HG03066 (cell line): ENCODE measurements around the gene IQCH.
"Not testable (repeated sequence)": the region's sequence is repeated elsewhere in the genome, so short reads cannot be mapped to it uniquely, and the experiment has no call there.

Experiments
- ATAC-seq: cut with Tn5 transposase; IDR thresholded peaks from one replicate; pipeline ENCODE4 v1.9.1; 2021; ENCODE audit warnings: low read depth; ENCODE audit not compliant: unreplicated experiment

IQCH gene

DNA sequence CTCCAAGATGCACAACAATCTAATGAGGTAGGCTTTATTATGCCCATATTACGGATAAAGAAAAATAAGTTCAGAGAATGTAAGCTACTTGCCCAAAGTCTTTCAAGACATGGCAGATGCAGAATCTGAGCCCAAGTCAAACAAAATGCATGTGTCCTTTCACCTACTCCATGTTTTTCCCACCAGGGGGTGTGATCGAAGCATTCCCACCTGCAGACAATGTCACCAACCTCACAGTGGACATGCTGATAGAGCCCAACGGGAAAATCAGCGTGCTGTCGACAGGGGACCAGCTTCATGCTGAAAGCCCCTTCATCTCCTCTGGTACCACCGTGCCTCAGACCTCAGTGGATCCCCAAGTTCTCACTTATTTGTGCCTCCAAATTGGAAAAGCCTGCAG is 166.5 kb downstream of the IQCH start:
- ATAC-seq, result no peak

DNA sequence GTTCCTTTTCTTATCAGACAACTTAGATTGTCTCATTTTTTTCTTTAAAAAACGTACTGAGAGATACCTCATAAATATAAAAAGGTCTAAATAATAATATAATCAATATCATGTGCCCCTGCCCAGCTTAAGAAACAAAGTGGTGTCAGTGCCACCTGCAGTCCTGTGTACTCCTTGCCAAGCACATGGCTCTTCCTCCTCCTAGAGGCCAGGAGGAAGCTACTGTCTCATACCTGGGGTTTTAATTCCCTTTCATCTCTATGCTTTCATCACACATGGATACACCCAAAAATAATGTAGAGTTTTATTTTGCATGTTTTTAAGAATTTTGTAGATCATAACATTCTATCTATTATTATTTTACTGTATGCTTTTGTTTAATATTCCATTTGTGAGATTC is 167.7 kb downstream of the IQCH start:
- ATAC-seq, result no peak

DNA sequence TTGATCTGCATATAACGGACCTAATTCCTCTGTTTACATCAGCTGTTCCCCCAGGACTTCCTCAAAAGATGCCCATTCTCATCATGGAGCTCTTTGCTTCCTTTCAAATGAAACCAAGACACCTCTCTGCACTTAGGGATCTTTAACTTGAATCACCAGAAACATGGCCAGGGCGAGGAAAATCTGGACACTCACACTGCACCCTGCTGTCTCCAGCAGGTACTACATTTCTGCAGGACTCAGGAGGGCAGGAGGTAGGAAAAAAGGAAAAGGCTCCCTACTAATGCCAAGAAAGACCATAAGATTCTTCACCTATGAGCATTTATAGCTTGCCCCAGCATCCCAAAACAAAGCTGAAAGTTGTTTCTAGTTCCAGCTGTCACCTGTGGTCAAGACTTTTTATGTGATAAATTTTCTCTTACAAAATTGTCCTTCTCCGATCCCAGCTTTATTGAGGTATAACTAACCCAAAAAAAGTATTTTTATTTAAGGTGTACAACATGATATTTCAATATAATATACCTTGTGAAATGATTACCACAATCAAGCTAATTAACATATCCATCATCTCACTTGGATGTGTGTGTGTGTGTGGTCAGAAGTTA is 179.0 kb downstream of the IQCH start:
- ATAC-seq, result no peak

DNA sequence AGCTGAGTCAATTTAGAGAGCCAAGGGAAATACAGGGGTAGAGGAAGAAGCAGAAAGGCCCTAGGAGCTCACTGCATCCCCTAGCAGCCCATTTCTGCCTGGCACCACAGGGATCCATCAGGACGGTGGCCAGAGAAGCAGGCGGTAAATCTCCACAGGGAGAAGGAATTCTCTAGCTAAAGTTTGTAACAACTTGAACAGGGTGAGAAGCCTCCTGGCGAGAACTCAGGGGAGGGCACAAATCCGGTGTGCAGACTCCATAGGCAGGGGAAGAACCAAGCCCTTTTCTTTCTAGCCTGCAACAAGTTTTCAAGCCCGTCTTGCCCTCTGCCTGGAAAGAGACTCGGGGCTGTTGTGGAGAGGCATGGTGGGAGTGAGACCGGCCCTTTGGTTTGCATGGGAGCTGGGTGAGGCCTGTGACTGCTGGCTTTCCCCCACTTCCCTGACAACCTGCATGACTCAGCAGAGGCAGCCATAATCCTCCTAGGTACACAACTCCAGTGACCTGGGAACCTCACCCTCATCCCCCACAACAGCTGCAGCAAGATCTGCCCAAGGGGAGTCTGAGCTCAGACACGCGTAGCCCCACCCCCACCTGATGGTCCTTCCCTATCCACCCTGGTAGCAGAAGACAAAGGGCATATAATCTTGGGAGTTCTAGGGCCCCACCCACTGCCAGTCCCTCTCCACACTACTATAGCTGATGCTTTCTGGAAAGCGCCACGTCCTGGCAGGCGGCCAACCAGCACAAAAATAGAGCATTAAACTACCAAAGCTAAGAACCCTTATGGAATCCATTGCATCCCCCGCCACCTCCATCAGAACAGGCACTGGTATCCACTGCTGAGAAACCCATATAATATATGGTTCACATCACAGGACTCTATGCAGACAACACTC is 182.0 kb downstream of the IQCH start:
- not testable (repeated sequence) for ATAC-seq

DNA sequence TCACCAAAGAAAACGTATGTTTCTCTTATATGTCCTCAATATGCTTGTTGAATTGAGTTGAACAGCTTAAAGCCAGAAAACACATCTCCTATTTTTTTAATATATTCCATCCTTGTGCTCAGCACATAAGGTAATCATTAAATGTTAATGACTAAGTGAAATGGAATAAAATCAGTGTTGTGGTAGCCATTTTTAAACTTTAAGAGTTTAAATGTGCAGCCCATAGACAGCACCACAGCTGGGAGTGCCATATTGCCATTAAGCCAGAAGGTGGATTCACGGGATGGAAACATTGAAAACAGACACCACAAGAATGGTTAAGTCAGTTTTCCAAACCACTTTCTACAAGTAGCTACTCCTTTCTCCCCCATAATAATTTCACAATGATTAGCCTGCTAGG is 189.5 kb downstream of the IQCH start:
- ATAC-seq, result no peak

DNA sequence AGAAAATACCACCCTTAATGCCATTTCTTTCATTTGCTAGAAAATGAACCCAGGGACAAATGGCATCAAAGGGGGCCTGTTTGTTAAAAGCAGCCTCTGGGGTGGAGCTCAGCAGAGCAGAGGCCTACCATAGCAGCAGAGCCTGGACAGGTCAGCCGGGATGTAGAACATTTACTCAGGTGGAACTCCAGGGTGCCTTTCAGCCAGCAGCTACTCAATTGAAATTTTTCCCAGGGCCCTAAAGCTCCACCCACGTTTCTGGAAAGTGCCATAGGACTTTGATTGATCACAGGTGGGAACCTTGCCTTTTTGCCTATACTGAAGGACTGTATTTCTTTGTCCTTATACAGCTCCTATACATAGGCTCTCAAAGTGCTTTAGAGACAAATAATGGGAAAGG is 191.9 kb downstream of the IQCH start:
- no peak for ATAC-seq

DNA sequence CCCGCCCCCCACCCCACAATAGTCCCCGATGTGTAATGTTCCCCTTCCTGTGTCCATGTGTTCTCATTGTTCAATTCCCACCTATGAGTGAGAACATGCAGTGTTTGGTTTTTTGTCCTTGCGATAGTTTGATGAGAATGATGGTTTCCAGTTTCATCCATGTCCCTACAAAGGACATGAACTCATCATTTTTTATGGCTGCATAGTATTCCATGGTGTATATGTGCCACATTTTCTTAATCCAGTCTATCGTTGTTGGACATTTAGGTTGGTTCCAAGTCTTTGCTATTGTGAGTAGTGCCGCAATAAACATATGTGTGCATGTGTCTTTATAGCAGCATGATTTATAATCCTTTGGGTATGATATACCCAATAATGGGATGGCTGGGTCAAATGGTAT is 193.8 kb downstream of the IQCH start:
- ATAC-seq, result not testable (repeated sequence)

DNA sequence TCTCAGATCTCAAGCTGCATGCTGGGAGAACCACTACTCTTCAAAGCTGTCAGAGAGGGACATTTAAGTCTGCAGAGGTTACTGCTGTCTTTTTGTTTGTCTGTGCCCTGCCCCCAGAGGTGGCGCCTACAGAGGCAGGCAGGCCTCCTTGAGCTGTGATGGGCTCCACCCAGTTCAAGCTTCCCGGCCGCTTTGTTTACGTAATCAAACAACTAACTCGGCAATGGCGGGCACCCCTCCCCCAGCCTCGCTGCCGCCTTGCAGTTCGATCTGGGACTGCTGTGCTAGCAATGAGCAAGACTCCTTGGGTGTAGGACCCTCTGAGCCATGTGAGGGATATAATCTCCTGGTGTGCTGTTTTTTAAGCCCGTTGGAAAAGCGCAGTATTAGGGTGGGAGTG is 199.1 kb downstream of the IQCH start:
- not testable (repeated sequence) for ATAC-seq

DNA sequence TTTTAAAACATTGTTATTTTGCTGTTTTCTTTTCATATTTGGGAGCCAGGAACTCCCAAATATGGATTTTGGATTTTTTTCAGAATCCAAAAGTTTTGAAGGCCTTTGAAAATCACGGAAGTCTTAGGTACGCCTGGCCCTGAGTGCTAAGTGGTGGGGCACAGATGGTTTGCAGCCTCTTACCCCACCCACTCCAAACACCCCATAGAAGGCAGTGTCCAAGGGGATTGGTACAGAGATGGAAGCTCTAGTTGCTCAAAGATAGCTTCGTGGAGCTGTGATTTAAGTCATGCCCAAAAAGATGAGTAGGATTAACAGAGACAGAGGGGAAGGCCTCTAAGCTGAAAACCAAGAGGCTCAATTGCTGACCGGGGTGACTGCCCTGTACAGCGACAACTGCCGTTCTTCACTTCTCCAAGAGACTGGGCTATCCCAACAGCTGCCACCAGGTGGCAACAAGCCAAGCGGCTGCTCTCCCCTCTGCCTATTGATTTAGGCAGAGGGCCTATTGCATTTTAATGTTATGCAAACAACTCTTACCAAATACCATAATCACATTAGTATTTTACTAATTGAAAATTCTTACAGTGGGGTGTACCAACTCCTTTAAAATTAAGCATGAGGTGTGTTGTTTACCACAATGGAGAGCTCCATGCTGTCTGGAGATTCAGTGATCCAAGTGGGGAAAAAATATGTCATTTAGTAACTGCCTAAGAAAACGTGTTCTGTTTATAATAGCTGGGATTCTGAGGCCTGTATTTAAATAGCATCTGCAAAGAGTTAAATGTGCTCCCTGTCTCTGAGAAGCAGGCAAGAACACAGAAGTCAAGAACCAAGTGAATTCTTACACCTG is 202.3 kb downstream of the IQCH start:
- ATAC-seq, result no peak

DNA sequence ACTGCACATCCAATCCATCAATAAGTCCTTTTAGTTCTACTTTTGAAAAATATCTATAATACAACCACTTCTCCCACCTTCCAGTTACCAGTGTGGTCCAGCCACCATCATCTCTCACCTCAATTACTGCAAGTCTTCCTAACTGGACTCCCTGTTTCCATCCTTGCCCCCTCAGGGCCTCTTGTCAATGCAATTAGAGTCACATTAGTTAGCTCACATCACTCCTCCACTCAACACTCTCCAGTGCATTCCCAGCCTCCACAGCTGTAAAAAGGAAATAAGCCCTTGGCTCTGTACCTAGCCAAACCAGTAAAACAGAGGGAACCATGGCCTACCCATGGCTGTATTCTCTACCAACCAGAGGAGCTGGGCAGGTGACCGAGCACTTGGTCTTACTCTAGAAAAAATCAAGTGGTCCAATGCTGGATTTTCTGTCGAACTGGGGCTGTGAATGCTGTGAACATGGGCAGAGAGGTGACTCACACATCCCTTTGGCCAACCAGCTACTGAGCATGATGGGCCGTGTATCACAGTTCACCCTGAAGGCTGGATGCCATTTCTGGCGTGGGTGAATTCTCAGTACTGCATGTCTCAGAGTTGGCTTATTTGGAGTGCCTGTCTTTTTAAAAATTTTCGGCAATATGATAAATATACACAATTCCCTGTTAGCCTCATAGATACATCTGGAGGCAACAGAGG is 203.9 kb downstream of the IQCH start:
- no peak for ATAC-seq

DNA sequence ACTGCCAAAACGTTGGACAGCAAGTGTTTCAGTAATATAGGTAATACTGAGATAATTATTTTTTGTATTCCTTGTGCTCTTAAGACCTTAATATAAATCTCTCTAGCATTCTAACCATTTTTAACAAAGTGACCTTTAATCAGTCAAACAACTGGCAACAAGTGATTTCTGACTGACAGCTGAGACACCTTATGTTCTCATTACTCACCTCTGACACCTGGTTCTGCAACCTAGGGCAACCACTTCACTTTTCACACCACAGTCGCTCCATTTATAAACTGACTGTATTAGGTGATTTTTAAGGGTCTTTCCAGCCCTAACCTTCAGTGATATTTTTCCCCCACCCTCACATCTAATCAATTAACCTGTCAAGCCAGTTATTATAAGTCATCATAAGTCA is 205.9 kb downstream of the IQCH start:
- ATAC-seq, result no peak

DNA sequence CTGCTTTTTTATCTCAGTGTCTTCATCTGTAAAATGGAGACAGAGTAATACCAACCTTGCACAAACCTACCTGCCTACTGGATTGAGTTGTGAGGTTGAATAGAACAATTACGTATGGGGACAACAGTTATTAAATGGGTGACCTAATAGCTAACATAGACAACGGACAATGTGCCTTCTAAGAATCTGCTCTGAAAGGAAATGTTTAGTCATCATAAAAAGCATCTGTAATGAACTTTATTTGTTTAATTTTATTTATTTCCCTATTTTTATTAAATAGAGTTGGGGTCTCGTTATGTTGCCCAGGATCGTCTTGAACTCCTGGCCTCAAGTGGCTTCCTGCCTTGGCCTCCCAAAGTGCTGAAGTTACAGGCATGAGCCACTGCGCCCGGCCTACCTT is 207.1 kb downstream of the IQCH start:
- ATAC-seq, result no peak

DNA sequence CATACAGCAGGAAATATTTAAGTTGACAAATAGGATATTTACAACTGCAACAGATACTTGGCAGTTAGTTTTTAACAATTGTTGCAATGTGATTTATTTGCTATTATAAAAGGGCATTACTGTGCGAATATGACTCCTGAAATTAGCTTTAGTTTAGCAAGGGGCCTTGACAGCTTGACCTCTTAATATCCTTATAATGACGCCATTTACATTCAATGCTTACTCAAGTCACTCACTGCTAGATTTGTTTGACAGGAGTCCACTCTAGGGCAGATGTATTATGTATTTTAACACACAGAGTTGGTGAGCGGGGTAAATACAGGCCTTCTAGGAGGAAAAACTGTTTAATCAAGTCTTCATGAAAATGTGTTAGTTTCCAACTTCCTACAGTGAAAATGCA is 208.3 kb downstream of the IQCH start:
- no peak for ATAC-seq

DNA sequence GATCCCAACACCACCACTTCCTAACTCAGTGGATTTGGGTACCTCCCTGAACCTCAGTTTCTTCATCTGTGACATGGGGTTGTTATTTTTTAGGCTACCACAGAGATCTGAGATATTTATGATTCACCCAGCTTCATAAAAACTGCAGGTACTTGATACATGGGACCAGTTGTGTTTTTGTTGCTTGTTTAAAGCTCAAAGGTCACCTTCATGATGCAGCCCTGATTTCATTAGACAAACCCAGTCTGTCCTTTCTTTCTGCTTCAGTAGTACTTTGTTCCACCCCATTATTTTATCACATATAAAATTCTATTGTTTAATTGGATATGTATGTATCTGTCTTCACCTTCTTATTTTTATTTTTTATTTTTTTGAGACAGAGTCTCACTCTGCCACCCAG is 208.9 kb downstream of the IQCH start:
- no peak for ATAC-seq

DNA sequence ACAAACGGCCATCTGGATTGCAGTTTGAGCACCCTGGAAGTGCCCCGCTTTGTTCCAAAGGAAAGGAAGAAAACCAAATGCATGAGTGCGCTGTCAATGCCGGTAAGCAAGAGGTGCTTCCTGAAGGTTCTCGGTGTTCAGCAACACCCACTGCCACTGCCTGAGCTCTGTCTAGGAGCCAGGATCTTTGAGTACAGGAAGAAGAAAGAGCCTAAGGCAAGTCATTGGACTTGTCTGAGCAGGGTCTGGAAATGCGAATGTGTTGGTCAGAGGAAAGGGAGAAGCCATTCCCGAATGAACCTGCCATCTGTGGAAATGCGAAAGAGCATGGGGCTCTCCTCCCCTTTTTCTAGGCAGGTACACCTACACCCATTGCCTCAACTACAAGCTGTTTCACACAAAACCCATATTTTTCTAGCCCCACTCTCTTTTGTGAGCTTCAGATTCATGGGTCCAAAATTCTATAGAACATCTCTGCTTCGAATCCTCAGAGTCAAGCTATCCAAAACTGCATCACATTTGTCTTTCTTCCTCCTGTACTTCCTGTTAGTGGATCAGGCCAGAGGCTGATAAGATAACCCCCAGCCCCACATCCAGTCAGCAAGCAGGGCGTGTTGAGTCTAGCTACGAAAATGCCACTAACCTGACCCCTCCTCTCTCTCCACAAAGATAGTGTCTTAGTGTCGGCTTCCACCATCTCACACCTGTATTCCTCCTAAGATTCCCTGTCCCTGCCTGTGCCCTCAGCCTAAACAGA is 210.8 kb downstream of the IQCH start:
- no peak for ATAC-seq

DNA sequence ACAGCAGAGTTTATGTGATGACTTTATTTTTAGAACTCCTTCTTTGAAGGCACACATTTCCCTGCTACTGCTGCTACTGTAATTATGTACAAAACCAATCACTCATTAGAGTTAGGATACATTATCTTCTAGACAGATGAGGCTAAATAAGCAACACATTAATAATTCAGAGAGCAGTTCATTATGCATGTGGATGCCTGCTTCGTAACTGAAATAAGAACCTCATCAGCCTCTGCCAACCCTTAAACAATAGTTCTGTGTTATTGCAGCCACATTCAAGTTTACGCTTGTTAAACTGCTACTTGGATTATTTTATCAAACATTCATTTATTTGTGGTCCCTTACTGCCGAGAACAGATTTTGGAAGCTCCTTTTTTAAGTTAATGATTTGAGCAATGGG is 213.8 kb downstream of the IQCH start:
- no peak for ATAC-seq

DNA sequence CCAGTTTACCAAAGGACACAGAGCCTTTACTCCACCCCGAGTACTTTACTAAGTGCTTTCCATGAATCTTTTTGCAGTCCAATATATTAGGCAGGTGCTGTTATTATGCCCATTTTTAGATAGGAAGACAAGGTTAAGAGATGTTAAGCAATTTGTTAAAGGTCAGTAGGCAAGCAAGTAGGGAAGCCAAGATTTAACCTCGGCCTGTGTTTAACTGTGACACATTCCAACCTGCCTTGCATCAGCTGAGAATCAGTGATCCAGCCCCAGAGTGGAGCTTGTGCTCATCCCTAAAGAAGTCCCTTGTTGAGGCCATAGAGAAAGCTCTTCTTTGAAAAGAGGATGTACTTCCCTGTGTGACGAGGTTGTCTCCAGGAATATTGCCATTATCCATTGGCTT is 215.1 kb downstream of the IQCH start:
- no peak for ATAC-seq

DNA sequence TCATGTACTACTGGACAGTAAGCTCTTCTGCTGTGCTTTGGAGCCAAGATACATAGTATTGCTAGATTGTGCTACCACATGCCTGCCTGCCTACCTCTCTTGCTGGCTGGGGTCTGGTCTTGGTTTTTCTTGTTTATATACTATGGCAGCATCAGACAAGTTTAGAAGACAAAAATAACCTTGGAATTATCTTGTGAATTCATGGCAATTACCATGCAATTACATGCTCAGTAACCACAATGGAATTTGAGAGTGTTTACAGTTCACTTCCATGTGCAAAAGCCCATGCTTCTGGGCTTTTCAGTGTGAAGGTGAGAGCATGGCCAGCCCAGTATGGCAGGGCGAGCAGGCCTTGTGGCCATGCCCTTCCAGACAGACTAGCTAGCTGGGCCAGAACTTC is 218.4 kb downstream of the IQCH start:
- no peak for ATAC-seq

DNA sequence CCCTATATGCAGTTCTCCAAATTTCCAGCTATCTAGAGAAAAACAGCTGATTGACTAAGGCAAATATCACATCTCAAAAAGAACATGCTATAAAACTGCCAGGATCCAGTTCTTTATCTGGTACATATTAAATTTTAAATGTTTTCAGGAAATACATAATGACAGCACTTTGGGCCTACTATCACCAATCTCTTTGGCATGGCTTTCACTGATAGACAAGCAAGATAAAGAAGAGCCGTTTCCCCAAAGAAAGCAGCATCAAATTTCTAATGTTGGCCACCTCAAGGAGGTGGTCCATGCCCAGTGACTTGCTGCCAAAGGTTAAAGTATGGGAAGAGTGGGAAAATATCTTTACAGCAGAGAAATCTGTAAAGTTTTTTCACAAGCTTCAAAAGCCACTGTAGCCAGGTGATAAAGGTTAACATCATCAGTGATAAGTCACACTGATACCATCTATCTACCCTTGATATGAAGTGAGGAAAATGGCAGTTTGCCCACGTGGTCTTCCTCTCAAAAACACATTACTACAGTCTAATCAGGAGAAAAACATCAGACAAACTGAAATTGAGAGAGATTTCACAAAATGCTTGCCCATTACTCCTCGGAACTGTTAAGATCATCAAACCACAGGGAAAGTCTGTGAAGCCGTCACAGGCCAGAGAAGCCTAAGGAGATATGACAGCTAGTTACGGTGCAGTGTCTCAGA is 220.0 kb downstream of the IQCH start:
- ATAC-seq, result no peak
